ENCODE measurements around the gene EBF3.

Gene EBF3

GRCh38 chr10:129927351-129928120, 36.5 kb downstream of the EBF3 start:
- Histone ChIP-seq H3K27ac (replicated peaks; ENCODE audit: low read length) (no peak overlapping the region), H3K4me1 (ENCODE audit: control insufficient read depth in 2 of 2, insufficient read depth in 1 of 2, low read depth in 1 of 2, low read length in 2 of 2) (no peaks in the 10 kb centered on the region), H2AK5ac (ENCODE audit: low read depth, low read length) (peak overlapping the region; percentile 57), H3K9ac (ENCODE audit: low read depth, low read length, poor library complexity) (no peak overlapping the region), H2BK12ac (ENCODE audit: low read length) (no peak overlapping the region), H4K91ac (ENCODE audit: low read depth, low read length, poor library complexity) (no peak overlapping the region), H3K4me3 (ENCODE audit: low read length in 2 of 2) (peak overlapping the region in 1 of 2 donors; percentile 38), H3K9me3 (replicated peaks in 1 of 2; ENCODE audit: control insufficient read depth in 2 of 2, insufficient read depth in 1 of 2, low read depth in 1 of 2, low read length in 2 of 2) (no peaks in the 10 kb centered on the region), H3K14ac (ENCODE audit: low read length) (no peak overlapping the region), H3K36me3 (replicated peaks in 1 of 2; ENCODE audit: control insufficient read depth in 2 of 2, insufficient read depth in 2 of 2, low read length in 2 of 2) (no peaks in the 10 kb centered on the region), H2BK15ac (ENCODE audit: low read length) (no peak overlapping the region), H3K23ac (ENCODE audit: low read depth, low read length, poor library complexity) (no peak overlapping the region), H3K79me1 (ENCODE audit: low read depth, low read length) (no peaks in the 10 kb centered on the region), H3K27me3 (ENCODE audit: control insufficient read depth in 3 of 3, insufficient read depth in 3 of 3, low read depth in 1 of 3, low read length in 3 of 3) (no peaks in the 10 kb centered on the region), H2AFZ (ENCODE audit: low read length) (no peak overlapping the region), H2BK120ac (ENCODE audit: low read depth, low read length) (no peak overlapping the region), H3K4ac (ENCODE audit: low read length) (no peak overlapping the region), H2BK5ac (ENCODE audit: low read length) (no peak overlapping the region), H3K4me2 (ENCODE audit: insufficient read depth, low read length, poor library complexity, severe bottlenecking) (no peak overlapping the region), H3K18ac (ENCODE audit: low read length) (no peak overlapping the region), H4K8ac (ENCODE audit: low read depth, low read length) (no peak overlapping the region)
- DNase-seq (ENCODE audit: low spot score) = no peak
- WGBS, 2 donors (ENCODE audit: extremely low coverage in 2 of 2, insufficient read length in 2 of 2, insufficient replicate concordance in 1 of 2) = no CpG with 5 or more reads among the region's 16 CpGs

GRCh38 chr10:129926066-129927055, 37.7 kb downstream of the EBF3 start:
- Histone ChIP-seq H3K9ac (ENCODE audit: low read depth, low read length, poor library complexity) (no peak overlapping the region), H3K27ac (replicated peaks; ENCODE audit: low read length) (no peak overlapping the region)
- WGBS, 2 donors (ENCODE audit: extremely low coverage in 2 of 2, insufficient read length in 2 of 2, insufficient replicate concordance in 1 of 2) = no CpG with 5 or more reads among the region's 29 CpGs

GRCh38 chr10:129924375-129925085, 39.5 kb downstream of the EBF3 start:
- Histone ChIP-seq H3K4ac (ENCODE audit: low read length) (no peak overlapping the region), H3K14ac (ENCODE audit: low read length) (no peak overlapping the region), H2BK12ac (ENCODE audit: low read length) (no peak overlapping the region), H3K4me1 (ENCODE audit: control insufficient read depth in 2 of 2, insufficient read depth in 1 of 2, low read depth in 1 of 2, low read length in 2 of 2) (no peaks in the 10 kb centered on the region), H2AFZ (ENCODE audit: low read length) (no peak overlapping the region), H3K18ac (ENCODE audit: low read length) (no peak overlapping the region), H3K27ac (replicated peaks; ENCODE audit: low read length) (no peak overlapping the region), H3K27me3 (ENCODE audit: control insufficient read depth in 3 of 3, insufficient read depth in 3 of 3, low read depth in 1 of 3, low read length in 3 of 3) (no peaks in the 10 kb centered on the region), H3K9me3 (replicated peaks in 1 of 2; ENCODE audit: control insufficient read depth in 2 of 2, insufficient read depth in 1 of 2, low read depth in 1 of 2, low read length in 2 of 2) (no peaks in the 10 kb centered on the region), H2BK5ac (ENCODE audit: low read length) (no peak overlapping the region), H2BK120ac (ENCODE audit: low read depth, low read length) (no peak overlapping the region), H3K4me2 (ENCODE audit: insufficient read depth, low read length, poor library complexity, severe bottlenecking) (no peak overlapping the region), H3K9ac (ENCODE audit: low read depth, low read length, poor library complexity) (no peak overlapping the region), H3K23ac (ENCODE audit: low read depth, low read length, poor library complexity) (no peak overlapping the region), H4K8ac (ENCODE audit: low read depth, low read length) (no peak overlapping the region), H3K79me1 (ENCODE audit: low read depth, low read length) (no peaks in the 10 kb centered on the region), H4K91ac (ENCODE audit: low read depth, low read length, poor library complexity) (no peak overlapping the region), H2AK5ac (ENCODE audit: low read depth, low read length) (no peak overlapping the region), H3K4me3 (ENCODE audit: low read length in 2 of 2) (no peak overlapping the region), H3K36me3 (replicated peaks in 1 of 2; ENCODE audit: control insufficient read depth in 2 of 2, insufficient read depth in 2 of 2, low read length in 2 of 2) (no peaks in the 10 kb centered on the region), H2BK15ac (ENCODE audit: low read length) (no peak overlapping the region)
- WGBS, 2 donors (ENCODE audit: extremely low coverage in 2 of 2, insufficient read length in 2 of 2, insufficient replicate concordance in 1 of 2) = no CpG with 5 or more reads among the region's 16 CpGs
- DNase-seq (ENCODE audit: low spot score) = no peak

More at GRCh38 chr10:129926066-129927055, 37.7 kb downstream of the EBF3 start:
- Histone ChIP-seq H4K8ac (ENCODE audit: low read depth, low read length) (no peak overlapping the region), H3K79me1 (ENCODE audit: low read depth, low read length) (no peaks in the 10 kb centered on the region), H3K23ac (ENCODE audit: low read depth, low read length, poor library complexity) (no peak overlapping the region), H3K36me3 (replicated peaks in 1 of 2; ENCODE audit: control insufficient read depth in 2 of 2, insufficient read depth in 2 of 2, low read length in 2 of 2) (no peaks in the 10 kb centered on the region), H4K91ac (ENCODE audit: low read depth, low read length, poor library complexity) (no peak overlapping the region), H2BK5ac (ENCODE audit: low read length) (peak overlapping the region; percentile 30), H3K4ac (ENCODE audit: low read length) (no peak overlapping the region), H3K9me3 (replicated peaks in 1 of 2; ENCODE audit: control insufficient read depth in 2 of 2, insufficient read depth in 1 of 2, low read depth in 1 of 2, low read length in 2 of 2) (no peaks in the 10 kb centered on the region), H2AK5ac (ENCODE audit: low read depth, low read length) (peak overlapping the region; percentile 33), H2AFZ (ENCODE audit: low read length) (no peak overlapping the region), H3K4me1 (ENCODE audit: control insufficient read depth in 2 of 2, insufficient read depth in 1 of 2, low read depth in 1 of 2, low read length in 2 of 2) (no peaks in the 10 kb centered on the region), H3K27me3 (ENCODE audit: control insufficient read depth in 3 of 3, insufficient read depth in 3 of 3, low read depth in 1 of 3, low read length in 3 of 3) (no peaks in the 10 kb centered on the region), H3K14ac (ENCODE audit: low read length) (no peak overlapping the region), H2BK15ac (ENCODE audit: low read length) (peak overlapping the region; percentile 55), H2BK12ac (ENCODE audit: low read length) (no peak overlapping the region), H3K18ac (ENCODE audit: low read length) (peak overlapping the region; percentile 69), H3K4me3 (ENCODE audit: low read length in 2 of 2) (peak overlapping the region in 1 of 2 donors; percentile 55), H3K4me2 (ENCODE audit: insufficient read depth, low read length, poor library complexity, severe bottlenecking) (no peak overlapping the region), H2BK120ac (ENCODE audit: low read depth, low read length) (no peak overlapping the region)
- DNase-seq (ENCODE audit: low spot score) = no peak

Data from neuronal stem cell (in vitro differentiated cells).